Panc1 (cell line): ENCODE data around the gene TRIM54. TPM values are rescaled to one million over a fixed set of nuclear protein-coding genes. Genes with fewer than 3 reads are reported as not detected.

Source experiments
- ATAC-seq: fragments of 200-7000 bp; cut with Tn5 transposase; 2 replicates; pipeline ENCODE4 v1.9.1; 2020; ENCODE audit warnings: mild to moderate bottlenecking, moderate library complexity
- BruUV-seq: library from RNA; stranded (reverse); fragments of 400-500 nt; replicated peaks from 2 replicates; lab custom pipeline; 2021; lab: Mats Ljungman, UMichigan
- CTCF ChIA-PET: fragments of 300-600 bp; sonication (Branson Sonifier 250); formaldehyde crosslinking; loops from one replicate; lab custom pipeline; 2022; ENCODE audit warnings: antibody characterized with exemption; lab: Charles Lee
- POLR2A ChIA-PET: fragments of 300-600 bp; sonication (Branson Sonifier 250); formaldehyde crosslinking; loops from one replicate; lab custom pipeline; 2022; ENCODE audit warnings: antibody characterized with exemption; lab: Charles Lee
- DNase-seq: peaks from one replicate; pipeline ENCODE4 v3.0.0-alpha.2; 2010; ENCODE audit warnings: low read depth, low spot score
- H3K27ac ChIP-seq: 2 replicates; pipeline ENCODE4 v1.5.1; 2011; ENCODE audit warnings: mild to moderate bottlenecking, low read length, inconsistent platforms
- H3K27me3 ChIP-seq: fragments of 200-500 bp; sonication (Bioruptor generic); 2 replicates; pipeline ENCODE4 v1.6.0; 2014; ENCODE audit warnings: low read length, inconsistent platforms; ENCODE audit not compliant: control insufficient read depth, insufficient read depth
- H3K36me3 ChIP-seq: fragments of 200-500 bp; sonication (Bioruptor generic); 2 replicates; pipeline ENCODE4 v1.5.1; 2014; ENCODE audit warnings: inconsistent platforms, mild to moderate bottlenecking, low read length, moderate library complexity; ENCODE audit not compliant: control insufficient read depth, insufficient read depth
- H3K4me1 ChIP-seq: 2 replicates; pipeline ENCODE4 v1.5.1; 2011; ENCODE audit warnings: inconsistent platforms, mild to moderate bottlenecking, low read length, moderate library complexity; ENCODE audit not compliant: control insufficient read depth, insufficient read depth
- H3K4me3 ChIP-seq, 2 experiments: 2 replicates each; pipeline ENCODE4 v1.5.1; 2011 to 2012; ENCODE audit warnings: low read depth in 2 of 2, low read length in 2 of 2, mild to moderate bottlenecking in 2 of 2, inconsistent platforms in 1 of 2, moderate library complexity in 1 of 2
- H3K9me3 ChIP-seq: fragments of 200-500 bp; sonication (Bioruptor generic); 2 replicates; pipeline ENCODE4 v1.5.1; 2014; ENCODE audit warnings: low read depth, mild to moderate bottlenecking, inconsistent platforms, low read length, moderate library complexity; ENCODE audit not compliant: control insufficient read depth, insufficient read depth
- CTCF ChIP-seq: fragments of 450-650 bp; IDR thresholded peaks from 2 replicates; pipeline ENCODE4 v1.5.1; 2017; ENCODE audit warnings: mild to moderate bottlenecking
- POLR2AphosphoS5 ChIP-seq: IDR thresholded peaks from 2 replicates; pipeline ENCODE4 v1.6.1; 2012; ENCODE audit warnings: mild to moderate bottlenecking, low read depth, low read length, moderate library complexity
- REST ChIP-seq, 2 experiments: IDR thresholded peaks; 2 replicates each; pipeline ENCODE4 v1.6.1; 2011 to 2012; ENCODE audit warnings: low read depth in 2 of 2, control low read depth in 1 of 2, low read length in 1 of 2, mild to moderate bottlenecking in 1 of 2, moderate library complexity in 1 of 2; ENCODE audit not compliant: insufficient read depth in 1 of 2
- SIN3A ChIP-seq: IDR thresholded peaks from 2 replicates; pipeline ENCODE4 v1.6.1; 2012; ENCODE audit warnings: low read depth, mild to moderate bottlenecking, low read length, moderate library complexity, borderline replicate concordance; ENCODE audit not compliant: insufficient read depth
- TCF7L2 ChIP-seq: IDR thresholded peaks from 2 replicates; pipeline ENCODE4 v1.6.1; 2011; ENCODE audit warnings: mild to moderate bottlenecking, low read depth, low read length, inconsistent platforms
- in situ Hi-C: cut with HindIII; loops from 2 replicates; pipeline ENCODE4 v1.10.0; 2016; ENCODE audit warnings: low sequenced_read_pairs, low pct_unique_long_range_greater_than_20kb
- intact Hi-C: fragments of 100-400 bp; cut with micrococcal nuclease; formaldehyde crosslinking; loops from one replicate; pipeline ENCODE4 v1.10.0; 2022; ENCODE audit not compliant: unreplicated experiment
- total RNA-seq: library from RNA; stranded (reverse); gene quantifications from one replicate; pipeline ENCODE4 v1.2.1, GENCODE V29; 2021; ENCODE audit not compliant: unreplicated experiment

TRIM54 gene
- total RNA-seq, 1 experiment from 2014 or later: 0.21 TPM

GRCh38 chr2:27249159-27249890, 32.9 kb upstream of the TRIM54 start:
- POLR2A ChIA-PET: interaction anchor here (0.7 kb wide), 2 partner anchors 9 to 28 kb away, joined by 3 to 4 read pairs; no protein-coding TSS in a partner anchor
- Histone ChIP-seq H3K36me3 (no peaks in the 10 kb centered on the region; the same call in 1 of the 2 replicates), H3K4me3 (no peak overlapping the region), H3K27ac (no peak overlapping the region), H3K9me3 (no peaks in the 10 kb centered on the region), H3K4me1 (peaks cover 6% of the 10 kb centered on the region), H3K27me3 (no peaks in the 10 kb centered on the region)
- TF ChIP-seq CTCF: no peak
- DNase-seq (no peak), ATAC-seq (peak; percentile 49)
- in situ Hi-C loops: no loop called here
- intact Hi-C loops: no loop called here
- BruUV-seq: no TSS peak
- CTCF ChIA-PET: interaction anchor here (0.8 to 1.2 kb wide), 2 partner anchors 31 to 54 kb away, joined by 4 to 5 read pairs; no protein-coding TSS in a partner anchor

- ChIA-PET CTCF (no interaction called here), POLR2A (no interaction called here)
- no peaks in the 10 kb centered on the region for H3K9me3 ChIP-seq
- peaks cover 6% of the 10 kb centered on the region for H3K4me1 ChIP-seq
- intact Hi-C loops: no loop called here
- H3K4me3 ChIP-seq: no peak overlapping the region
- no peaks in the 10 kb centered on the region for H3K27me3 ChIP-seq
- ATAC-seq: peak; percentile 67
- BruUV-seq: no TSS peak
- H3K36me3 ChIP-seq: no peaks in the 10 kb centered on the region
- H3K27ac ChIP-seq: no peak overlapping the region
- TF ChIP-seq TCF7L2: peak; percentile 2; the same call in 1 of the 2 replicates
- TF ChIP-seq POLR2AphosphoS5: no peak
- in situ Hi-C loops: no loop called here
- no peak for DNase-seq
Measured at GRCh38 chr2:27249891-27250651, 32.2 kb upstream of the TRIM54 start.

- ChIA-PET CTCF (no interaction called here), POLR2A (no interaction called here)
- no TSS peak for BruUV-seq
- no peaks in the 10 kb centered on the region for H3K9me3 ChIP-seq
- peaks cover 6% of the 10 kb centered on the region for H3K4me1 ChIP-seq
- no peaks in the 10 kb centered on the region; the same call in 1 of the 2 replicates for H3K27me3 ChIP-seq
- in situ Hi-C loops (no loop called here), intact Hi-C loops (no loop called here)
- no peak overlapping the region for H3K4me3 ChIP-seq
- H3K36me3 ChIP-seq: no peaks in the 10 kb centered on the region
- TF ChIP-seq POLR2AphosphoS5 (no peak), REST (IDR thresholded peaks at IDR 0.05; ENCODE audit: insufficient read depth in 1 of 2, low read depth in 2 of 2, low read length in 1 of 2) (no peak), CTCF (no peak), TCF7L2 (0 out of 2 replicates have a peak, but pooled peaks have one; percentile 16), SIN3A (no peak)
- DNase-seq (no peak), ATAC-seq (no peak)
- no peak overlapping the region for H3K27ac ChIP-seq
Measured at GRCh38 chr2:27250652-27251379, 31.4 kb upstream of the TRIM54 start.
